A673 (cell line): ENCODE data around the gene PCBD1.

ENCODE experiments used
- EZH2 ChIP-seq: fragments of 200-600 bp; sonication (generic); IDR thresholded peaks from 2 replicates; pipeline ENCODE4 v1.6.1; 2017; ENCODE audit warnings: borderline replicate concordance, low read depth, mild to moderate bottlenecking, mixed read lengths, antibody characterized with exemption, low read length; ENCODE audit not compliant: poor library complexity, severe bottlenecking
- TF ChIP-seq, protein P1 (sequence below): fragments of 300-800, 200-600 bp; sonication (generic); conservative IDR thresholded peaks from 2 replicates; pipeline ENCODE4 v1.5.1; 2017; ENCODE audit warnings: low read depth, mild to moderate bottlenecking, antibody characterized with exemption, low read length, moderate library complexity, mixed read lengths

DNA sequence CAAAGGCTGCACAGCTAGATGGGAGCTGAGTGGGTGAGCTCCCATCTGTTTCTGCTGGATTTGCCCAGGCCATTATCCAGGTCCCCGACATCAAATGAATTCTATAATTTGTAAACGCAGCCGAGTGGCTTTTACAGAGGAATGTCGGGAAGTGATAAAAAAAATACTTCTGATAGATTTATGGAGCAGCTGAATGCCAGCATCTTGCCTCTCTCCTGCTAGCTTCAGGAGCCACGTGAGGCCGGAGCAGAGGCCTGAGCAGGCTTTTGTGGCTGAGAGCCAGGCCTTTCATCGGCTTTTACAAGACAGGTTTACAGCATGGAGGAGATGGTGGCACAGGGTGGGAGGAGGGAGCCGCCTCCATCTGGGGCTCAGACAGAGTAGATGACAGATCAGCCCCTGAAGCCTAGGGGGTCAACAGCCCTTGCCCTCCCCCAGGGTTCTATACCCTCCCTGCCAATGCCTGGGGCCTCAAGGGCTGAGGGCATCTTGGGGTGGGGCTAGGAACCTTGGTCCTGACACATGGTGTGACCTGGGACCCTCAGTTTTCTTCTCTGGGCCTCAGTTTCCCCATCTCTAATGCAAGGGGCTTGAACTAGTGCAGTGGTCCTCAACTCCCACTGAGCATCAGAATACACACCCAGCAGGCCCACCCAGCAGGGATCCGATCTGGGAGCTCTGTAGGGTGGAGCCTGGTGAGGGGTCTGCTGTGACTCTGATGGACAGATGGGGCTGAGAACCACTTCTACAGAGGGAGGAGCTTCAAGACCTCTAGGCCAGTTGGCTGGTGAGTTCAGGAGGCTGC, 44.2 kb upstream of the PCBD1 start:
- TF ChIP-seq, protein P1, sequence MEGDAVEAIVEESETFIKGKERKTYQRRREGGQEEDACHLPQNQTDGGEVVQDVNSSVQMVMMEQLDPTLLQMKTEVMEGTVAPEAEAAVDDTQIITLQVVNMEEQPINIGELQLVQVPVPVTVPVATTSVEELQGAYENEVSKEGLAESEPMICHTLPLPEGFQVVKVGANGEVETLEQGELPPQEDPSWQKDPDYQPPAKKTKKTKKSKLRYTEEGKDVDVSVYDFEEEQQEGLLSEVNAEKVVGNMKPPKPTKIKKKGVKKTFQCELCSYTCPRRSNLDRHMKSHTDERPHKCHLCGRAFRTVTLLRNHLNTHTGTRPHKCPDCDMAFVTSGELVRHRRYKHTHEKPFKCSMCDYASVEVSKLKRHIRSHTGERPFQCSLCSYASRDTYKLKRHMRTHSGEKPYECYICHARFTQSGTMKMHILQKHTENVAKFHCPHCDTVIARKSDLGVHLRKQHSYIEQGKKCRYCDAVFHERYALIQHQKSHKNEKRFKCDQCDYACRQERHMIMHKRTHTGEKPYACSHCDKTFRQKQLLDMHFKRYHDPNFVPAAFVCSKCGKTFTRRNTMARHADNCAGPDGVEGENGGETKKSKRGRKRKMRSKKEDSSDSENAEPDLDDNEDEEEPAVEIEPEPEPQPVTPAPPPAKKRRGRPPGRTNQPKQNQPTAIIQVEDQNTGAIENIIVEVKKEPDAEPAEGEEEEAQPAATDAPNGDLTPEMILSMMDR, result no peak
- no peak for TF ChIP-seq EZH2
